ENCODE results near the gene IGSF23.
A peak's percentile ranks its signal among the peaks of the same experiment; 100 is the strongest.

The IGSF23 gene

DNA sequence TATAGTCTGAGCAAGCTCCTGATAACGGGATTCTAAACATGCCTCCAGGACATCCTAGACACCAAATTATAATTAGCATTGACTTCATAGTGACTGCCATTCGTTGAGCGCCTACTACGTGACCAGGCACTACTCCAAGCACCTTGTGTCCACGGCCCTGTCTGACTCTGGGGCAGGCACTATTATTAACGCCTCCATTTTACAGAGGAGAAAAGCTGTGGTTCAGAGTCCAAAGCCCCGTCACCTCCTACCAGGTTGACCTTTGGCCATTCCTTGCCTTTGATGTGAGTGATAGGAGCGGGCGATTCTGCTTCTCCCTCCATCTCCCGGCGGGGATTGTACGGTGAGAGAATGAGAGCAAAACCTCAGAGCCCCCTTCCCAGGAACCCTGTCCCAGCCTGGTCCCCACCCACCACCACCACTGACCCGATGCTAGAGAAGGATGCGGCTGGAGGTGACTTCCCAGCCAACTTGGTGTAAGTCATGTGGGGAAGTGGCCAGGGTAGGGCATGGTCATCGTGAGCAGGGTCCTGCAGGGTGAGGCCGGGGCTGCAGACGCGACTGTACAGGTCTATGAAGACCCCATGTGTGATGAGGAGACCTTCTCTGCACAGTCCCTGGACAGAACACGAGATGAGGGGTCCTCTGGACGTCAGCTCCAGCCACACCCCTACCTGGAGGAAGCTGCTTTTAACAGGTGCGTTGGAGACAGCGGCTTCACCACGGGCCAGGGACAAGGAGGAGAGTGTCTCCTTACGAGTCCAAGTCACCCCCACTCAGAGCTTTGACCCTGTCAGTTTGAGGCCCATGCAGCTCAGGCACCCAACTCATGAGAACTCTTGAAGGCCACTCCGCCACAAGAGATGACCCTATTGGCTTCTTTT lies at the start of gene IGSF23:
Gene IGSF23, plus strand, starts transcription at position 269 of the 884 bp plus-strand sequence. Its CDS starts 83 bp downstream, at position 352.
- DNase-seq: no peak

GRCh38 chr19:44566984-44567383 lies 46.4 kb upstream of the IGSF23 start:
- no peak for DNase-seq

DNA sequence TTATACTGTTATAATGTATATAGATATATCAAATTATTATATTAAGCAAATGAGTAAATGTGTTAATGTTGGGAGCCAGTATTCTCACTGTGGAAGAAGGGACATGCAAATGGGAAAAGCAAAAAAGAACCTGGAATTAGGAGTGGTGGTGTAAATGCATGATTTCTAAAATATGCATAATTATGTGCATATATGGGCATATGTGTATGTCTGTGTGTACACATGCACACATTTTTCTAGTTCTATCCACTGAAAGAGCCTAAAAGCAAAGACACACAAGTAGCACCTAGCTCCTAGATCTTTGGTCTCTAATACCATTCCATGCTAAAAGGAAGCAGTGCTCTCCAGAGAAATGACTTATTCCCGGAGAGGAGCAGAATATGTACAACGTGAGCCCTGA lies 45.6 kb upstream of the IGSF23 start:
- no peak for DNase-seq

GRCh38 chr19:44570603-44570983 lies 42.8 kb upstream of the IGSF23 start:
- no peak for DNase-seq

GRCh38 chr19:44570984-44571684 lies 42.2 kb upstream of the IGSF23 start:
- DNase-seq: no peak

DNA sequence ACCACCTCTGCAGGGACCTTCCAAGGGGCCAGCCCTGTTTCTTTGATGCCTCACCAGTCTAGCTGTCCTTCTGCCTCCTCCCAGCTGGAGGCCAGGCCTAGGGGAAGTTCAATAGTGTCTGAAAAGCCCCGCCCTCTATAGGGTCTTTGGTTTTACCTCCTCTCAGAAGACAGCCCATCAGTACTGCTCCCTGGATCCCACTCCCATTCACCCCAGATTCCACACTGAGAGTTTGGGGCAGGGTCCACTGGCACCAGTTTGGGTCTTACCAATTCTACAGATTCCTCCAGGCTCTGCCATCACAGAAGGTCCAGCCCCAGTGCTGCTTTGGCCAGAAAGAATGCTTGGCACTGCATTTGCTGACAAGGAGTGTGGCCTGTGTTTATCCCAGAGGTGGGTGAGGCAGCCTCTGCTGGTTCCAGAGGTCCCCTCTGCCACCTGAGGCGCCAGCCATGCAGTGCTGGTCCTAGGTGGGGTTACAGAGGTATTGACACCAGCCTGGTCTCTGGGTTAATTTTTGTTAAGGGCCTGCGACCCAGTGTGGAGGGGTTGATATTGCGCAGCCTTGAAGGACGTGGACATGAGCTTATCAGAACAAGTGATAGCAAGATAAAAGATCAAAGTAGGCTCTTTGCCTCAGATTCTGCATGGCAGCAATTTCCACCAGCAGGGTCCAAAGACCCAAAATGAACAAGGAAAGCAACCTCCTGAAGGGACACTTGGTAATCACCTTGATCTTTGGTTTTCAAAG lies 41.4 kb upstream of the IGSF23 start:
- no peak for DNase-seq

- DNase-seq: no peak
Measured at GRCh38 chr19:44572581-44572900, 40.8 kb upstream of the IGSF23 start.

GRCh38 chr19:44573183-44573582 lies 40.2 kb upstream of the IGSF23 start:
- DNase-seq: no peak

GRCh38 chr19:44573627-44574026 lies 39.7 kb upstream of the IGSF23 start:
- no peak for DNase-seq

DNA sequence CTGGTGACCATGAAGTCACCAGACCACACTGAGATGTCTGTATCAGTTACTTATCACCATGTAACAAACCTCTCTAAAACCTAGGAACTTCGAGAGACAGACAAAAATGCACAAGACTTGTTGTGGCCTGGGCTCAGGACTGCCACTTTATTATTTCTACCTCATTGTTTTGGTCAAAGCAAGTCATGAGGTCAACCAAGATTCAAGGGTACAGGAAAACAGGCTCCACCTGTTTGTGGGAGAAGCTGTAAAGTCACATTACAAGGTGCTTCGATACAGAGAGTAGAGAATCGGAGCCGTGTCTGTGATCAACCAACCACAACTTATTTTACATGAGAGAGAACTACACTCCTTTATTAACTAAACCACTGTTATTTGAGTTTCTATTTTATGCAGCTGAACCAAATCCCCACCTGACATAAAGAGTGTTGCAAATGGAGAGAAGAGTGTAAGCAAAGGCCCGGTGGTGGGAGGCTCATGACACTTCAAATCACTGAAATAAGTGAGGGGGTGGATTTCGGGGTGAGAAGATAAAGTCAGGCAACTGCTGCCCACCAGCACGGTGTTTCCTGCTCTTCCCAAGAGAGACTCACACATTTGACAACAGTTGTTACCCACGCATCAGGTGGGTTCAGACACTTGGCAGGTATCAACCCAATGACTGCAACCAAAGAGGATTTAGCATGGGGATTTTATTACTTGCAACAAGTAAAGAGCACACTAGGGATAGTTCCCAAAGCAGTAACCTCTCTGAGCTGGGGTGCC lies 39.0 kb upstream of the IGSF23 start:
- no peak for DNase-seq

GRCh38 chr19:44575116-44575700 lies 38.2 kb upstream of the IGSF23 start:
- DNase-seq: no peak

- DNase-seq: no peak
Measured at GRCh38 chr19:44576843-44577565, 36.4 kb upstream of the IGSF23 start.

DNA sequence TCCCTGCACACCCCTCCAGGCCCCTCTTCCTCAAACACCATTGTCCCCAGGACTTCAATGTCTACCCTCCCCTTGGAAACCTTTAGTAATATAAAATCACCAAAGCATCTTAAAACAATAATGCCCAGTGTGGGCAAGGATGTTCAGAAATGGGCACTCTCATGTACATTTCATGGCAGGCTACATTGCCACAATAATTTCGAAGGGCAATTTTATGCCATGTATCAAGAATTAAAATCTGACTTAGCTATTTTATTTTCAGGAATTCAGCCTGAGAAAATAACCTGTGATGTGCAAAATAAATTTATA lies 35.8 kb upstream of the IGSF23 start:
- DNase-seq: no peak

- DNase-seq: no peak
Measured at GRCh38 chr19:44579663-44580365, 33.5 kb upstream of the IGSF23 start.

GRCh38 chr19:44580366-44580895 lies 32.9 kb upstream of the IGSF23 start:
- DNase-seq: no peak

GRCh38 chr19:44581288-44581687 lies 32.1 kb upstream of the IGSF23 start:
- no peak for DNase-seq

DNA sequence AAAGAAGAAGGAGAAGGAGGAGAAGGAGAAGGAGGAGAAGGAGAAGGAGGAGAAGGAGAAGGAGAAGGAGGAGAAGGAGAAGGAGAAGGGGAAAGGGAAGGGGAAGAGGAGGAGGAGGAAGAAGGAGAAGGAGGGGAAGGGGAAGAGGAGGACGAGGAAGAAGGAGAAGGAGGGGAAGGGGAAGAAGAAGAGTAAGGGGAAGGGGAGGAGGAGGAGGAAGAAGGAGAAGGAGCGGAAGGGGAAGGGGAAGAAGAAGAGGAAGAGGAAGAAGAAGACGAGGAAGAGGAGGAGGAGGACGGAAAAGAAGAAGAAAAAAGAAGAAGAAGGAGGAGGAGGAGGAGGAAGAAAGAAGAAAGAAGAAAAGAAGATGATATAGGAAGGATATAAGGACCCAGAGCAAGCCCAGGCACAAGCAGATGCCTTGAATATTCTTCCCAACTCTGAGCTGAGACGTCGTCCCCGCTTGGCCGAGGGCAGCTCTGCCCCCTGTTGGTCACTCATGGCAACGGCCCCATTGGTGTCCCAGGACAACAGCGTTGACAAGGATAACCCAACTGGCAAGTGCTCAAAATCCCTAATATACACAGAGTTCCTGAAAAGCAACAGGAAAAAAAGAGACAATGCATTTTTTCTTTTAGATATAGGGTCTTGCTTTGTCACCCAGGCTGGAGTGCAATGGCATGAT lies 30.6 kb upstream of the IGSF23 start:
- peak; percentile 55 for DNase-seq

GRCh38 chr19:44585371-44586133 lies 27.8 kb upstream of the IGSF23 start:
- DNase-seq: no peak

DNA sequence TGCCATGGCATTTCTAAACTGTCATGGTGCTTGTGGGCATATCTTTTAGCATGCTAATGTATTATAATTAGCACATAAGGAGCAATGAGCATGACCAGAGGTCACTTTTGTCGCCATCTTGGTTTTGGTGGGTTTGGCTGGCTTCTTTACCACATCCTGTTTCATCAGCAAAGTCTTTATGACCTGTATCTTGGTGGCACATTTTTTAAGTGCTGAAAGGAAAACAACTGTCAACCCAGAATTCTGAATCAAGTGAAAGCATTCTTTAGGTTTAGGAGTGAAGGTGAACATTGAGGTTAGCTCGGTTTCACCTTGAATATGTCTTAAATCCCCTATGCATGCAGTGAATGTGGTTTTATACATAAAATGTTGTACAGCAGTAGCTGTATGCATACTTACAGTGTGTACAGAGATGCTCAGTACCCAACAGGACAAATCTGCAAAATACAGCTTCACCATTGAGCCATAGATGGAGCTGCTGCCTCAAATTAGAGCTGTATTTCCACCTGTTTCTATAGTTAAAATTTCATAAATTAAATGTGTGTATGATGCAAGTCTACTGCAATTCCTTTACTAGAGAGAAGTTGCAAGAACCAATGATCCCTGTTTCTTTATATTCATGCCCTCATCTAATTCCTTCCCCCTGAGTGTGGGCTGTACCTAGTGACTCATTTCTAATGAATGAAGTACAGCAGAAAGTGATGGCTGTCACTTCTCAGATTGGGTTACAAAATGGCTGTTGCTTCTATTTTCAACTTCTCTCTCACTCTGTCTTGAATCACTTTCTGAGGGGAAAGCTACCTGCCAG lies 25.2 kb upstream of the IGSF23 start:
- no peak for DNase-seq

Data from 8988T (cell line).